GM12874 (cell line): Measurements from ENCODE around the gene PRKCZ.

ENCODE experiments used
- CTCF ChIP-seq: IDR thresholded peaks from 2 replicates; pipeline ENCODE4 v1.5.1; 2011; ENCODE audit warnings: low read depth, mild to moderate bottlenecking, control low read depth, low read length, moderate library complexity; ENCODE audit not compliant: insufficient read depth

The PRKCZ gene

GRCh38 chr1:2180297-2181245 is 130.4 kb downstream of the PRKCZ start:
- no peak for TF ChIP-seq CTCF

GRCh38 chr1:2181271-2181670 is 131.1 kb downstream of the PRKCZ start:
- TF ChIP-seq CTCF, result no peak

GRCh38 chr1:2181752-2182151 is 131.5 kb downstream of the PRKCZ start:
- TF ChIP-seq CTCF, result no peak

GRCh38 chr1:2182376-2182775 is 132.2 kb downstream of the PRKCZ start:
- TF ChIP-seq CTCF, result no peak

GRCh38 chr1:2183937-2184334 is 133.7 kb downstream of the PRKCZ start:
- no peak for TF ChIP-seq CTCF

- no peak for TF ChIP-seq CTCF
Measured at GRCh38 chr1:2184531-2184930, 134.3 kb downstream of the PRKCZ start.

- TF ChIP-seq CTCF, result no peak
Measured at GRCh38 chr1:2184934-2185333, 134.7 kb downstream of the PRKCZ start.
